Suprapubic skin (tissue), 4 donors: ENCODE data around the gene AXL. TPM values are rescaled to one million over a fixed set of nuclear protein-coding genes. Genes with fewer than 3 reads are reported as not detected.

Experiments
- DNase-seq, 2 donors: peaks; one replicate each; pipeline ENCODE4 v3.0.0-alpha.2; 2019; ENCODE audit warnings: low spot score in 2 of 2
- H3K27ac ChIP-seq: fragments of 200-600 bp; sonication (generic); one replicate; pipeline ENCODE4 v1.5.1; 2019
- H3K27me3 ChIP-seq: fragments of 200-600 bp; sonication (generic); one replicate; pipeline ENCODE4 v1.5.1; 2019
- H3K36me3 ChIP-seq: fragments of 200-600 bp; sonication (generic); one replicate; pipeline ENCODE4 v1.5.1; 2019
- H3K4me1 ChIP-seq: fragments of 200-600 bp; sonication (generic); one replicate; pipeline ENCODE4 v1.5.1; 2019
- H3K4me3 ChIP-seq: fragments of 200-600 bp; sonication (generic); one replicate; pipeline ENCODE4 v1.5.1; 2019; ENCODE audit warnings: mild to moderate bottlenecking
- H3K9me3 ChIP-seq: fragments of 200-600 bp; sonication (generic); one replicate; pipeline ENCODE4 v1.5.1; 2019
- CTCF ChIP-seq, 2 donors: fragments of 200-600 bp in 1 of 2; fragments of 450-650 bp in 1 of 2; sonication (generic) in 1 of 2; IDR thresholded peaks; one replicate each; pipeline ENCODE4 v1.5.1; 2016 to 2019; ENCODE audit warnings: antibody characterized with exemption in 2 of 2, mild to moderate bottlenecking in 1 of 2, moderate library complexity in 1 of 2
- EP300 ChIP-seq: sonication (generic); formaldehyde crosslinking; IDR thresholded peaks from one replicate; pipeline ENCODE4 v1.6.1; 2017; ENCODE audit warnings: antibody characterized with exemption
- POLR2A ChIP-seq, 2 donors: fragments of 450-650 bp; IDR thresholded peaks; one replicate each; pipeline ENCODE4 v1.6.1; 2017; ENCODE audit warnings: antibody characterized with exemption in 2 of 2, mild to moderate bottlenecking in 2 of 2, moderate library complexity in 2 of 2
- POLR2AphosphoS5 ChIP-seq, 3 donors: sonication (generic); formaldehyde crosslinking; IDR thresholded peaks; one replicate each; pipeline ENCODE4 v1.6.1; 2017; ENCODE audit warnings: antibody characterized with exemption in 3 of 3
- WGBS: methylation state at CpG from one replicate; pipeline ENCODE4 v1.1.5; 2018; 5-methylcytosine and 5-hydroxymethylcytosine counted together
- total RNA-seq, 4 donors: library from RNA; depleted of rRNA; stranded (reverse); fragments of >200 nt; gene quantifications; one replicate each; pipeline ENCODE4 v1.1.0, GENCODE V29; 2016

The AXL gene
- total RNA-seq, 4 donors from 2014 or later: 18.2 to 35.8 (median 28.3) TPM

GRCh38 chr19:41217741-41218140, 1.3 kb upstream of the AXL start:
- no peak for TF ChIP-seq POLR2A (IDR thresholded peaks at IDR 0.05)
- no peak for TF ChIP-seq CTCF (IDR thresholded peaks at IDR 0.05)
- no peak for TF ChIP-seq EP300
- no peak for TF ChIP-seq POLR2AphosphoS5 (IDR thresholded peaks at IDR 0.05)
- Histone ChIP-seq H3K27me3 (no peaks in the 10 kb centered on the region), H3K4me3 (no peak overlapping the region), H3K4me1 (peaks cover 55% of the 10 kb centered on the region), H3K36me3 (peaks cover 13% of the 10 kb centered on the region), H3K9me3 (no peaks in the 10 kb centered on the region), H3K27ac (peak overlapping the region; percentile 96)
- DNase-seq: no peak
- 72% methylated on average over 7 of the region's 7 CpGs for WGBS

- H3K4me3 ChIP-seq: peak overlapping the region; percentile 64
- 60% methylated on average over 7 of the region's 7 CpGs for WGBS
Measured at GRCh38 chr19:41218249-41218614, 791 bp upstream of the AXL start.

GRCh38 chr19:41219924-41220567, 1.0 kb downstream of the AXL start:
- Histone ChIP-seq H3K4me1 (peaks cover 76% of the 10 kb centered on the region), H3K4me3 (peak overlapping the region; percentile 64), H3K27ac (peak overlapping the region; percentile 96), H3K27me3 (no peaks in the 10 kb centered on the region), H3K36me3 (peaks cover 13% of the 10 kb centered on the region), H3K9me3 (no peaks in the 10 kb centered on the region)
- WGBS: 31% methylated on average over 12 of the region's 16 CpGs
- TF ChIP-seq POLR2AphosphoS5 (IDR thresholded peaks at IDR 0.05) (peak in 2 of 3 donors; percentile 13 to 15), POLR2A (IDR thresholded peaks at IDR 0.05) (no peak), CTCF (IDR thresholded peaks at IDR 0.05) (no peak)
- peak in 1 of 2 donors; percentile 84 for DNase-seq

More at GRCh38 chr19:41218249-41218614, 791 bp upstream of the AXL start:
- TF ChIP-seq EP300 (no peak), POLR2A (IDR thresholded peaks at IDR 0.05) (no peak), CTCF (IDR thresholded peaks at IDR 0.05) (no peak), POLR2AphosphoS5 (IDR thresholded peaks at IDR 0.05) (no peak)
- no peaks in the 10 kb centered on the region for H3K9me3 ChIP-seq
- H3K4me1 ChIP-seq: peaks cover 58% of the 10 kb centered on the region
- peaks cover 13% of the 10 kb centered on the region for H3K36me3 ChIP-seq
- H3K27me3 ChIP-seq: no peaks in the 10 kb centered on the region
- H3K27ac ChIP-seq: peak overlapping the region; percentile 96
- DNase-seq: no peak

GRCh38 chr19:41220811-41221210, 1.8 kb downstream of the AXL start:
- H3K27me3 ChIP-seq: no peaks in the 10 kb centered on the region
- no peak for DNase-seq
- peaks cover 13% of the 10 kb centered on the region for H3K36me3 ChIP-seq
- WGBS: 59% methylated on average over 9 of the region's 9 CpGs
- TF ChIP-seq EP300 (no peak), CTCF (IDR thresholded peaks at IDR 0.05) (no peak), POLR2A (IDR thresholded peaks at IDR 0.05) (no peak), POLR2AphosphoS5 (IDR thresholded peaks at IDR 0.05) (no peak)
- H3K9me3 ChIP-seq: no peaks in the 10 kb centered on the region
- peaks cover 80% of the 10 kb centered on the region for H3K4me1 ChIP-seq
- H3K4me3 ChIP-seq: peak overlapping the region; percentile 64
- H3K27ac ChIP-seq: peak overlapping the region; percentile 96

GRCh38 chr19:41221514-41222205, 2.6 kb downstream of the AXL start:
- Histone ChIP-seq H3K27me3 (no peaks in the 10 kb centered on the region), H3K4me3 (peak overlapping the region; percentile 64), H3K27ac (peak overlapping the region; percentile 96), H3K4me1 (peaks cover 87% of the 10 kb centered on the region), H3K36me3 (peaks cover 13% of the 10 kb centered on the region), H3K9me3 (no peaks in the 10 kb centered on the region)
- 90% methylated on average over 16 of the region's 20 CpGs for WGBS
- TF ChIP-seq EP300 (no peak), CTCF (IDR thresholded peaks at IDR 0.05) (no peak), POLR2AphosphoS5 (IDR thresholded peaks at IDR 0.05) (no peak), POLR2A (IDR thresholded peaks at IDR 0.05) (no peak)
- DNase-seq: peak in 1 of 2 donors; percentile 65
